Neural crest cell (in vitro differentiated cells): Measurements from ENCODE around the gene RPS27. TPM values are rescaled to one million over a fixed set of nuclear protein-coding genes. Genes with fewer than 3 reads are reported as not detected.

Source experiments
- DNase-seq: peaks from one replicate; pipeline ENCODE4 v3.0.0; 2021; ENCODE audit warnings: low read depth, mixed read lengths, low spot score
- H3K27ac Mint-ChIP-seq: one replicate; pipeline ENCODE4 v1.8.0; 2021; ENCODE audit warnings: mild to moderate bottlenecking, mixed read lengths; ENCODE audit not compliant: unreplicated experiment
- H3K27me3 Mint-ChIP-seq: 2 replicates; pipeline ENCODE4 v1.8.0; 2021; ENCODE audit warnings: low read depth, mild to moderate bottlenecking, mixed read lengths
- H3K36me3 Mint-ChIP-seq: 2 replicates; pipeline ENCODE4 v1.8.0; 2021; ENCODE audit warnings: low read depth, mild to moderate bottlenecking, mixed read lengths
- H3K4me1 Mint-ChIP-seq: 2 replicates; pipeline ENCODE4 v1.8.0; 2021; ENCODE audit warnings: mixed read lengths
- H3K4me3 Mint-ChIP-seq: one replicate; pipeline ENCODE4 v1.8.0; 2021; ENCODE audit warnings: mild to moderate bottlenecking, mixed read lengths
- H3K9me3 Mint-ChIP-seq: 2 replicates; pipeline ENCODE4 v1.8.0; 2021; ENCODE audit warnings: mixed read lengths
- total RNA-seq: library from RNA; stranded (reverse); gene quantifications from 2 replicates; pipeline ENCODE4 v1.2.1, GENCODE V29; 2021
- TF ChIP-seq, protein P1 (sequence below): fragments of 200-600 bp; sonication (generic); conservative IDR thresholded peaks from 2 replicates; pipeline ENCODE4 v1.5.0; 2021; ENCODE audit warnings: antibody characterized with exemption, mild to moderate bottlenecking

RPS27 gene
- total RNA-seq, 1 donor from 2014 or later, result 1,806 TPM

GRCh38 chr1:153985341-153985912, 5.1 kb upstream of the RPS27 start:
- Mint-ChIP-seq H3K27ac (peak overlapping the region; percentile 91), H3K4me1 (peaks cover 37% of the 10 kb centered on the region), H3K36me3 (peaks cover 10% of the 10 kb centered on the region), H3K27me3 (no peaks in the 10 kb centered on the region), H3K9me3 (peaks cover 2% of the 10 kb centered on the region), H3K4me3 (peak overlapping the region; percentile 98)
- TF ChIP-seq, protein P1, sequence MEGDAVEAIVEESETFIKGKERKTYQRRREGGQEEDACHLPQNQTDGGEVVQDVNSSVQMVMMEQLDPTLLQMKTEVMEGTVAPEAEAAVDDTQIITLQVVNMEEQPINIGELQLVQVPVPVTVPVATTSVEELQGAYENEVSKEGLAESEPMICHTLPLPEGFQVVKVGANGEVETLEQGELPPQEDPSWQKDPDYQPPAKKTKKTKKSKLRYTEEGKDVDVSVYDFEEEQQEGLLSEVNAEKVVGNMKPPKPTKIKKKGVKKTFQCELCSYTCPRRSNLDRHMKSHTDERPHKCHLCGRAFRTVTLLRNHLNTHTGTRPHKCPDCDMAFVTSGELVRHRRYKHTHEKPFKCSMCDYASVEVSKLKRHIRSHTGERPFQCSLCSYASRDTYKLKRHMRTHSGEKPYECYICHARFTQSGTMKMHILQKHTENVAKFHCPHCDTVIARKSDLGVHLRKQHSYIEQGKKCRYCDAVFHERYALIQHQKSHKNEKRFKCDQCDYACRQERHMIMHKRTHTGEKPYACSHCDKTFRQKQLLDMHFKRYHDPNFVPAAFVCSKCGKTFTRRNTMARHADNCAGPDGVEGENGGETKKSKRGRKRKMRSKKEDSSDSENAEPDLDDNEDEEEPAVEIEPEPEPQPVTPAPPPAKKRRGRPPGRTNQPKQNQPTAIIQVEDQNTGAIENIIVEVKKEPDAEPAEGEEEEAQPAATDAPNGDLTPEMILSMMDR, result no peak
- DNase-seq, result no peak

GRCh38 chr1:153985941-153986761, 4.4 kb upstream of the RPS27 start, which contains the start of gene RAB13:
Gene RAB13, minus strand, starts transcription at chr1:153986339. Its CDS starts 103 bp downstream, at chr1:153986236.
- Mint-ChIP-seq H3K9me3 (peaks cover 4% of the 10 kb centered on the region), H3K36me3 (peaks cover 15% of the 10 kb centered on the region), H3K4me3 (peak within 1 kb of the TSS; percentile 98), H3K27ac (peak within 1 kb of the TSS; percentile 98), H3K27me3 (no peaks in the 10 kb centered on the region), H3K4me1 (peaks cover 41% of the 10 kb centered on the region)
- peak; percentile 64 for DNase-seq
- TF ChIP-seq, protein P1, result no peak

- Mint-ChIP-seq H3K36me3 (peaks cover 22% of the 10 kb centered on the region), H3K4me3 (peak overlapping the region; percentile 98), H3K27ac (no peak overlapping the region), H3K4me1 (peaks cover 51% of the 10 kb centered on the region), H3K9me3 (peaks cover 4% of the 10 kb centered on the region), H3K27me3 (no peaks in the 10 kb centered on the region)
- DNase-seq, result no peak
- TF ChIP-seq, protein P1, result no peak
These were observed 2.9 kb upstream of the RPS27 start for GRCh38 chr1:153987621-153988020.

- H3K27me3 Mint-ChIP-seq, result no peaks in the 10 kb centered on the region
- peaks cover 28% of the 10 kb centered on the region for H3K36me3 Mint-ChIP-seq
- H3K4me3 Mint-ChIP-seq, result peak overlapping the region; percentile 98
These were observed 629 bp downstream of the RPS27 start for GRCh38 chr1:153991151-153991630.

DNA sequence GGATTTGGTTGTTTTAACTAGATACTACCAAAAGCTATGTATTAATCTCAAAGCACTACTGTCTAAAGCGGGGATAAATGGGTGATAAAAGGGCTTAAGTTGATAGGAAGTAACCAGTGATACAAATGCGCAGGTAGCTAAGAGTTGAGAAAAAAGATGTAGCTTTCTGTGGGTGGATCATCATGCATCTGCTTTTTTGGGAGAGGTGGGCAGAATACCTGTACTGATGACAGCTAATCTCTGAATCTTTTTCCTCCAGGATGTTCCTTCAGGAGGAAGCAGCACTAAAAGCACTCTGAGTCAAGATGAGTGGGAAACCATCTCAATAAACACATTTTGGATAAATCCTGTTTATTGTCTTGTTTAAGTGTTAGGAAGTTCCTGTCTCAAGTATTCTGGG, 1.2 kb downstream of the RPS27 start:
- Mint-ChIP-seq H3K4me1 (peaks cover 34% of the 10 kb centered on the region), H3K4me3 (peak overlapping the region; percentile 98), H3K9me3 (peaks cover 4% of the 10 kb centered on the region), H3K36me3 (peaks cover 28% of the 10 kb centered on the region), H3K27me3 (no peaks in the 10 kb centered on the region), H3K27ac (peak overlapping the region; percentile 99)
- TF ChIP-seq, protein P1, result no peak
- no peak for DNase-seq

More at GRCh38 chr1:153991151-153991630, 629 bp downstream of the RPS27 start:
- no peak for DNase-seq
- Mint-ChIP-seq H3K9me3 (peaks cover 4% of the 10 kb centered on the region), H3K4me1 (peaks cover 40% of the 10 kb centered on the region), H3K27ac (peak overlapping the region; percentile 99)
- TF ChIP-seq, protein P1, result no peak
